Measurements from ENCODE around the gene RPS4Y1. TPM values are rescaled to one million over a fixed set of nuclear protein-coding genes. Genes with fewer than 3 reads are reported as not detected.

Gene RPS4Y1
- total RNA-seq (2022; extraction: Qiagen RNA extraction): 276 to 302 TPM (median 279 TPM) in 5 replicates

DNA sequence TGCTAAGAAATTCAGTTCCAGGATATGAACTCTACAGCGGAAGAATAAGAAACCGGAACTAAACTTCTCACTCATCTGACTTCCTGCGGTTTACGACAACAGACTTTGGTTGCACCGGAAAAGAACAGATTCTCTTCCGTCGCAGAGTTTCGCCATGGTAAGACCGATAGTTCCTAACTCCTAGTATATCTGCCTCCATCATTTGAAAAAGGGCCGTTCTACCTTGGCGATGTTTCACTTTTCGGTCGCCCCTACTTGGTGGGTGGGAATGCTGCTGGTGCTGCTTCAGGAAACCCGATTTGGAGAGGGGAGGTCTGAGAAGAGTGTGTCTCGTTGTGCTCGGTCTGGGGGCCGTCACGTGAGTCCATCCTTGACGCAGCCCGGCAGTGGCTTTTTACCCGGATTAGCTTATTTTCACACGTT lies at the start of gene RPS4Y1:
TSS of gene RPS4Y1 (plus strand) at position 132 of the 423 bp plus-strand sequence. CDS start at position 155, 23 bp downstream.

Other genes starting within 250 kb of the RPS4Y1 start
- gene SRY, start 53.9 kb upstream of the RPS4Y1 start, total RNA-seq (2022; extraction: Qiagen RNA extraction): not detected in 5 replicates
- gene ZFY, start 93.8 kb downstream of the RPS4Y1 start, total RNA-seq (2022; extraction: Qiagen RNA extraction): 2.8 to 8.1 TPM (median 4.7 TPM) in 5 replicates

All from A549 treated with dexamethasone at 1 μM for 4 hours (cell line).